Pons (tissue), 1 donor: ENCODE results near the gene NR3C2.
"Not testable (repeated sequence)": the region's sequence is repeated elsewhere in the genome, so short reads cannot be mapped to it uniquely, and the experiment has no call there.

Experiments
- DNase-seq: peaks from one replicate; pipeline ENCODE4 v3.0.0-alpha.2; 2016; ENCODE audit warnings: low spot score

Gene NR3C2

DNA sequence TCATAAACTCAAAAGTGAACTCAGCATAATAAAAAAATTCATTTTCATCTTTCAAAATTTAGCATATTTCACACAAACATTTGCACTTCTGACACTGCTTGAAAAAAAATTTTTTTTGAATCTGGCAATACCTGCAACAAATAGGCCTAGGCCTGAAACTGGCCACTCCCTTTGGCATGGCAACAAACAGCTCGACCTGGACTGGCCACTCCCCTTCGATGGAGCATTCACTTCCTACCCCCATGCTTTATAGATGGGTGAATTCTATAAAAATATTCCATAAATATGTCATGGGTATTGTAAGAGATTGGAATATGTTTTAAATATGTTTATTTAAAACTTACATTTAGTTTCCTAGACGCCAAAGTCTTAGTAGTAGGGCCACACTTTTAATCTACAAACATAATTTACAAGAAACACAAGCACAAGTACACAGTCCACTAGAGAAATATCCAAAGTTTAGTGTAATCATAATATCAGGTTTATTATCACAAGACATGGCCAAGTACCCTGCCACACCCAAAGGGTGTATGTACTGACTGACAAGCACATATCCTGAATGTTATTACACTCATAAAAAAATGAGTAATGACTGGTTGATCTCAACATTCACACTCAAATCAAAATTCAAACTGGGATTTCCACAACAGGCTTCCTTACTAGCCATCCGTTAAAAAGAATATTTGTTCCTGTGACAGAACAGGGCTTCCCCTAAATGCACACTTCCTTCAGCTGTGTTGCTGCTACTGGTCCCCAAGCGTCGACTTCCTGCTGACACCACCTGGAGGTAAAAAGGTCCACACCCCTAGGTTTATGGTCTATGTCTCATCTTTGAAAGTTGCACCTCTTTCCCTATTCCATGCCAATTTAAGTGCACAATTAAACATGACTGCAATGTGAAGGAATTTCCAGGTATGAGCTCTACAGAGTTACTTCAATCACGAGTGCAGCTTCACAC lies 271.5 kb downstream of the NR3C2 start:
- DNase-seq, result no peak

DNA sequence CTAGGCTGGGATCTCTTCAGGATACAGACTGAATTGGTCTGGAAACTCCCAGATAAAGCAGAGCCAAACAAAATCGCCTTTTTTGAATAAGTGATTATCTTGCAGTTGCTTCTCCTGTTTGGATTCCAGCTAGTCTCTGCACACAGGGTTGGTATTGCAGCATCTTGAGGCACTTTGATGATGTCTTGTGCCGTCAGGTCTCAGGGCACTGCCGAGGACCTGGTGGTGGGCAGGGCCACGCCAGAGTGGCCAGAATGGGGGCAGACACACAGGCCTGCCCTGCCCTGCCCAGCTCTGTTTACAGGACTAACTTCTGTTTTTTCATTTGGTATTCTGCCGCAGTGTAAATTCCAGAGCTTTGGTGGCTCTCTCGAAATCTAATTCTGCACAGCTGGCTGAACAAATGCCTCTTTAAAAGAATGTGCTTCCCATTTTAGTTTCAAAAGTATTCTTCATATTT lies 276.1 kb downstream of the NR3C2 start:
- DNase-seq, result no peak

DNA sequence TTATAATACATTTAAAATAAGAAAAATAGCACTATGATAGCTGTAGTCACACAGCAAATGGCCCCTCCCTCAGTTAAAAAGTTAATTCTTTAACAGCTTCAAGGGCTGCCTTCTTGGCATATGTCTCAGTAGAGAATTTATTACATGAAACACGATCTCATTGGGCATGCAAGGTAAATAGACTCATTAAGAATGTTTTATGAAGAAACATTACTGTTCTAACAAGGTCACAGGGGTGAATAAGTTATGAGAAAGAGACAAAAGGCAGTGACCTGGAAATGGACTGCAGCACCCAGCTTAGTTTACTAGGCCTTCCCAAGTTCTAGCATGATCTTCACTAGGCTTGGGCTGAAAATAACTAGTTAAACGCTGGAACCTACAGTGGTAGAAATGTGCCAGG lies 277.7 kb downstream of the NR3C2 start:
- DNase-seq, result no peak

DNA sequence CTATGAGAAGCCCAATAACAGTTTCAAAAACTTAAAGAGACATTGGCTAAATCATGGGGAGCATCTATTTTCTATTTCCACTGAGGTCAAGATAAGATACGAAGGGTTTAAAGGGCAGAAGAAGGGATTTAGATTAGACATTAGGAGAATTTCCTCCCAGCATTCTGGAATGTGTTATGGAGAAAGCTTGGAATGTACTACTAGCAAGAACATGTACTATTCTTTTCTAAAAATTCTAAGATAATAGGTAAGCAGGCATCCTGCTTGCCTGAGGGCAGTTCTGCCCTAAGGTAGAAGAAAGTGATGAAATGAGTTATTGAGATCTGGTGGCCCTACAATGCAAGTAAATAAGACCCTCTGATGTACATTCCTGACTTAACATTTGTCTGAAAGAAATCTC lies 279.2 kb downstream of the NR3C2 start:
- DNase-seq, result no peak

DNA sequence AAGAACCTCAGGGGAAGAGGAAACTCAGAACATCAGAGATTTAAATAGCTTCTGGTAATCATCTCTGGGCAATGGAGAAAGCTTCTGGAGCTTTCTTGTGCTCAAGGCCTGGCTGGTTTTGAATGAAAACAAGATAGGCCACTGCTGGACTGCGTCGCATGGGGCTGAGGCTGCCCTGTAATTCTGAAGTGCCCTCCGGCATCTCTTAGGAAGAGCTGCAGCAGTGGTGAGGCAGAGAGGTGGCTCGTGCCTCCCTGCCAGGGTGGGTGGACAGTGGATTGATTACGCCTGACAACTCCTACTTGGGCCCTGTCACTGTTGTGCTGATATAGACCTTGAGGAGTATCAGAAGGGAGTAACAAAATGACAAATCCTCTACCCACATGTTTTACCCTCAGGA lies 279.7 kb downstream of the NR3C2 start:
- no peak for DNase-seq

DNA sequence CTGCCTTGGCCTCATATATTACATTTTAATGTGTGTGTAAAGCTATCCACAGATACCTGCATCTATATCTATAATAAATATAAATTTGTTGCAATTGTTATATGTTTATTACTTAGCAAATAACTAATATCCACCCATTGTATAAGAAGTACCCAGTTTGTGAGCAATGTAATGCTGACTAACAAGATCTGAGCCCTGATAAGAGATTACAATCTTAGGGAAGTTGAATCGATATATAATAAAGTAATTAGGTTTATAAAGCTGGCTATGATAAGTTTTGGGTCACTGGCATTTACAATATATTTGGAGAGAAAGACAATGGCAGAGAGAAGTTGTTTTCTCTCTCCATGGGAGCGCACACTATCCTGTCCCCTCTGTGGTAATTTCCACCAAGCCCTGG lies 280.6 kb downstream of the NR3C2 start:
- no peak for DNase-seq

DNA sequence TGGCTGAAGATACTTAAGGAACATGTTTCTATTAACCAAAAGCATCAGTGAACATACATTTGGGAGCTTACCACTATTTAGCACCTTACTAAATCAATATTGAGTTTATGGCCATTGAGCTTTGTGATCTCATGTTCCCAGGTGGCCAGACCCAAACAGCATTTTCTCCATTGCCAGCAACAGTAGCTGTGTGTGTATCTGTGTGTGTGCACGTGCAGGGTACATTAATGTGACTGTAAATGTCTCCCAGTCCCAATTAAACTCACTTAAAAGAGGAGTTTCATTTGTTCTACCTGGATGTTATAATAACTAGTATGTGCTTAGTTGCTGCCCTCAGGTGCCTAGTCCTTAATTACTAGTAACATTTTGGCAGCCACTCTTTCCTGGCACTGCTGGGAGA lies 282.4 kb downstream of the NR3C2 start:
- no peak for DNase-seq

DNA sequence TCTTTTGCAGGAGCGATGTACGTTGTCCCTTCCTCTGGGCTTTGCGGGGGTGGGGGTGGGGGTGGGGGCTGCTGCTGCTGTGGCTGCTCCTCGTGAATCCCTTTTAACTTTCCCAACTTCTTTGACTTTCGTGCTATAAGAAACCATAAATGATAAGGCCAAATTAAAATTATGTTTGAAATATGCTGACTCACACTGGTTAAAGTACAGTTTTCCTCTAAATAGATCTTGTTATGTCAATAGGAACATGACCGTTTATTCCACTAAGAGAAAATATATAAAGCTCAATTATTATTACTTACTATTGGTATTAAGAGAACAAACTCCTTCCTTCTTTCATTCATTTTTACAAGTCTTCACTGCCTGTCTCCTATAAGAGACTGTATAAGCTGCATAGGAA lies 287.4 kb downstream of the NR3C2 start:
- no peak for DNase-seq

DNA sequence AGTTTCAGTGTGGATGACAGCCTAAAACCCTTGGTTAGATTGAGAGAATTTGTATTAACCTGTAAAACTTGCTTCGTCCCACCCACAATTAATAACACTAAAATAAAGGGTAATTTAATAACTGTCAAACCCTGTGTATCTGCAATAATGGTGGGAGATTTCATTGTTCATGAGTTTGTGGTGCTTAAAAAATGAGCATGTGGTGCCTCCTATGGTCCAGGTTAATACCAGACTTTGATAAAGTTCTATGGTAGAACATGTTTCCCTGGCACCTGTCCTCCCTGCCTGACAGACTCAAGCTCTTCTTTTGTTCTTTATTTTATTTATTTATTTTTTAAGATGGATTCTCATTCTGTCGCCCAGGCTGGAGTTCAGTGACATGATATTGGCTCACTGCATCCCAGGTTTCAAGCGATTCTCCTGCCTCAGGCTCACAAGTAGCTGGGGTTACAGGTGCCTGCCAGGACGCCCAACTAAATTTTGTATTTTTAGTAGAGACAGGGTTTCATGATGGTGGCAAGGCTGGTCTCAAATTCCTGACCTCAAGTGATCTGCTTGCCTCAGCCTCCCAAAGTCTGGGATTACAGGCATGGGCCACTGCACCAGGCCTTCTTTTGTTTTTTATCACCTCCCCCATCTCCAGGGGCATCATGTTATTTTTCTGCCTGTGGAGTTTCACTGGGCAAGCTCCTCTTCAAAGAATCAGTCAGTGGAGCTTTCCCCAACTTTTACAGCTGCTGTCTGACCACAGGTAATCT lies 289.2 kb downstream of the NR3C2 start:
- no peak for DNase-seq

DNA sequence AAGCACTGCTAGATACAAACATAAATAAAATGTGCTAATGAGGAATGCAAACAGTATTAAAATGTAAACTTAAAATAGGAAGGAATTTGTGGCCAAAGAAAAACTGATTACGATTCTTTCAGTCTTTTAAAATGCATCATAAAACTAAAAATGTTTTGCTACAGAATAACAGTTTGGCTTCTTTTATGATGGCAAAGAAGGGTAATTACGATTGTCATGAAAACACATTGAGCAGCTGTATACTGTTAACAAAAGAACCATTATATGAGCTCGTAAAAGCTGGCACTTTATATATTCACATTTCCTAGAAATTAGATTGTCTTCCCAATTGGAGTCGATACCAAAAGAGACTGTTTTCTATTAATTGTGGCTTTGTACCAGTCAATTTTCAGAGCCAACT lies 290.4 kb downstream of the NR3C2 start:
- DNase-seq, result no peak

DNA sequence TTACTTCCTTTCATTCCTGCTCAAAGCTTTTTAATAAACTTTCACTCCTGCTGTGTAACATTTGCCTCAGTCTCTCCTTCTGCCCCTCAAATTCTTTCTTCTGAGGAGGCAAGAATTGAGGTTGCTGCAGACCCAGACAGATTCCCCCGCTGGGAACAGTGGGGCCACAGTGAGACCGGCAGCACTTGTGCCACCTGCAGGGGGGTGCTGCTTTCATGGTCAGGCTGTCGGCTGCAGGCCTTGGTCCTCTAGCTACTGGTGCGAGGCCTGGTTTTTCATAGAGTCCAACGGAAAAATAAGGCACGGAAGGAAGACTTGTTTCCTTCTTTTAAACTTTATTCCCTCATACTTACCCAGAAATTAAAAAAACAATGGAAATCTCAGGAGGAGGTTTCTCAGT lies 296.7 kb downstream of the NR3C2 start:
- no peak for DNase-seq

DNA sequence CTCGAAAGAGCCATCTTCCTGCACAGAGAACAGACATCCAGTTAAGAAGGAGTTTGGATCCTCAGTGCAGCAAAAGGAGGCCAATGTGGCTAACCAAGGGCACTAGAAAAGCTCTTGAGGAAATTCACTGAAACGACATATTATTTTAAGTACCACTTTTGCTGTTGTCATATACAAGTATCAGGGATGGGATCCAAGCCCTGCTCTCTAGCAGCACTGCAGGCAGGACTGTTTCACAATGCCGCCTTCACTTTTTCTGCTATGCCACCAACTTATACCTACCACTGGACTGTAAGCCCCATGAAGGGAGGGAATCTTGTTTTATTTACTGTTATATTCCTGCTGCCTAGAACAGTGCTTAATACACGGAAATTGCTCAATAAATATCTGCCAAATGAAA lies 299.0 kb downstream of the NR3C2 start:
- no peak for DNase-seq

DNA sequence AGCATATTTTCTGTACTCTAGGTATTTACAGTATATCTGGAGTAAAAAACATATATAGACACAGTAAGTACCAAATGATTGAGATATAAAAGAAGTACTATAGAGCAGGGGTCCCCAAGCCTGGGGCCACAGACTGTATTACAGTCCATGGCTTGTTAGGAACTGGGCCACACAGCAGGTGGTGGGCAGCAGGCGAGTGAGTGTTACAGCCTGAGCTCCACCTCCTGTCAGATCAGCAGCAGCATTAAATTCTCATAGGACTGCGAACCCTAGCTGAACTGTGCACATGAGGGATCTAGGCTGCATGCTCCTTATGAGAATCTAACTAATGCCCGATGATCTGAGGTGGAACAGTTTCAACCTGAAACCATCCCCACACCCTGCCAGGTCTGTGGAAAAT lies 300.7 kb downstream of the NR3C2 start:
- DNase-seq, result no peak

DNA sequence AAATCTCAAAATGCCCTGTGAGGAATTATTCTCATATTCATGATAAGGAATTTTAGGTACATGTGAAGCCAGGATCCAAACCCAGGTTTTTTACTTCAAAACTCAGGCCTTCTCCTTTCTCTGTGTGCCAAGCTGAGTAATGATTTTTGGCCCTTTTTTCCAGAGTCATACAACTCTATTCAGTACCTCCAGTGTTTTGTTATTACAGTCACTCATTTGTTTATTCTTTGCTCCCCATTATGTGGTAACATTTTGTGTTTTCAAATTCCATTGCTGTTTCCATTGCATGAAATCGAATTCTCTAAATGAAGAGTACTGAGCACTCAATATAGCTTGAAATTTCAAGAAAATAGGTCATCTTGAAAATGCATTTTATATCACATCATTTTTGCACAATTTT lies 315.4 kb downstream of the NR3C2 start:
- no peak for DNase-seq

DNA sequence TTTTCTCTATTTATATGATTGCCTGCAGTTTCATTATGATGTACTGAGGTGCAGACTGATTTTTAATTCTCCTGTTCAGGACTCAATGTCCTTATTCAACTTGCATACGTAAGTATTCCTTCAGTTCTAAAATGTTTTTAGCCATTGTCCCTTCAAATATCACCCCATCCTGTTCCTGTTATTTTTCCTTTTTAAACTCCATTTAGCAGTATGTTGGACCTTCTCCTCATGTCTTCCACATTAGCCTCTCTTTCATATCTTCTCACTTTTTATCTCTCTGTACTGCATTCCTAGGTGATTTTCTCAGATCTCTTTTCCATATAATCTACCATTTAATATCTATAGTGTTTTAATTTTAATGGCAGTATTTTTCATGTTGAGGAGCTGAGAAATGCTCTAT lies 317.7 kb downstream of the NR3C2 start:
- DNase-seq, result no peak

DNA sequence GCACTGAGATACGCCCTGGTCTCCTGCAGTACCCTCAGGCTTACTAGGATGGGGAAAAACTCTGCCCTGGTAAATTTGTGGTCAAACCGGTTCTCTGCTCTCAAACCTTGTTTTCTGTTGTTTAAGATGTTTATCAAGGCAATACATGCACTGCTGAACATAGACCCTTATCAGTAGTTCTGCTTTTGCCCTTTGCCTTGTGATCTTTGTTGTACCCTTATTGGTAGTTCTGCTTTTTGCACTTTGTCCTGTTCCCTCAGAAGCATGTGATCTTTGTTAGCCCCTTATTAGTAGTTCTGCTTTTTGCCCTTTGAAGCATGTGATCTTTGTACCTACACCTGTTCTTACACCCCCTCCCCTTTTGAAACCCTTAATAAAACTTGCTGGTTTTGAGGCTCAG lies 319.1 kb downstream of the NR3C2 start:
- DNase-seq, result not testable (repeated sequence)

DNA sequence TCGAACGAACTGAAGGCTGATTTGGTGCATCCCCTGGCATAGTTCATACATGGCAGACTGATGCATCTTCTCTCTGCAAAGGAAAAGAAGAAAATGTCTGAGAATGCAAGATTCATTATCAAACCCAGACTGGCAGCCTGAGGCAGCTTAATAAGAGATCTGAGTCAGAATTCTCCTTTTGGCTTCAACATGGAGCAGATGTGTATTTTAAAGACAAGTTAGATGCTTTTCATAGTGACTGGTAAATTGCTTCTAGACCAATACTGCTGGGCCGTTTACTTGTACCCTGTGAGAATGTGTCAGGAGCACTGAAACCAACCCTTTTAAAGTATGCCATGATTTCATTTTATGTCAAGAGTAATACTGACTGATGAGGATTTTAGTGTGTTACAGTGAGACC lies 322.0 kb downstream of the NR3C2 start:
- DNase-seq, result no peak

DNA sequence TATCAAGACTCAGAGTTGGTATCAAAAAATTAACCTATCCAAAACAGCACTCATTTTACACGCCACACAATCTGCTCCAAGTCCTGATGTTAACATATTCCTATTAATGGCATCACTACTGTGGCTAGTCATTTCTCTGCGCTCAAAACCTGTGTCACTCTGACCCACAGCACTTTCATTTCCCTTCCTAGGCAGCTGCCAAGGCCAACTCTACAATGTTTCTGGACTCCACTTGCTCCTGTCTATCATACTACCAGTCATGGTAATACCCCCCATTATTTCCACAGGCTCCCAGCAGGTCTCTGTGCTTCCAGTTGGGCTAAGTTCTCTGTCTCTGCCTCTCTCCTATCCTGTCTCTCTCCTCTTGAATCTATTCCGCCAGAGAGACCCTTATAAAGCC lies 323.6 kb downstream of the NR3C2 start:
- no peak for DNase-seq

DNA sequence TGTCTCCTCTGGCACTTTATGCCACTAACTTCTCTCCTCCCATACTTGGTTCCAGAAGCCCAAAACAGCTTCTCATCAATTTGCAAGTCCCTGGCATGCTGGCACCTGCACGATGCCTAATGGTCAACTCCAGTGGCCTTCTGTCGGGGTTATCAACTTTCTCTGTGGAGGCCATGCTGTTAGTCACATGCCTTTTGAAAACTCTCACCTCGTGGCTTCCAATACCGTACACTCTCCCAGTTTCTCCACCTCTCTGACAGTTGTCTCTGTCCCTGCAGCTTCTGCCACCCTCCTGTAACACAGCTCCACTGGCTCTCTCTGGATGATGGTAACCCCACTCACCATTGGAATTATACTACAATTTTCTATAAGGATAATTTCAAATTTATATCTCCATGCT lies 324.0 kb downstream of the NR3C2 start:
- no peak for DNase-seq

DNA sequence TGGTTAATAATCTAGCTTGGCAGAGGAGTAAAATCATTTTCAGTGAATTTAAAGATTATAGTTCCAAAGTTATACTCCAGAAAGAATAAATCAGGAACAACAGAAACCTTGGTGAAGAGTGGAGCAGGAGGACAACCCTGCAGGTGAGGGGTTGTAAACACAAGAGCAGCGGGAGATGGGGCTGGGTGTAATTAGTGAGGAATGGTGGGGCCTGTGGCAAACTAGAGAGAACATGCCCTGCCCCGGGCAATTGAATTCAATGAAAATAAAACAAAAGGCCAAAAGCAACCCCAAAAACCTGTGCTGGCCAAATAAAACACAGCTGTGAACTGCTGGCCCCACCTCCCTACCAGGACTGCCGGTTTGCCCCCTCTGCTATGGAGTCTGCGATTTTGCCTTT lies 325.2 kb downstream of the NR3C2 start:
- no peak for DNase-seq

DNA sequence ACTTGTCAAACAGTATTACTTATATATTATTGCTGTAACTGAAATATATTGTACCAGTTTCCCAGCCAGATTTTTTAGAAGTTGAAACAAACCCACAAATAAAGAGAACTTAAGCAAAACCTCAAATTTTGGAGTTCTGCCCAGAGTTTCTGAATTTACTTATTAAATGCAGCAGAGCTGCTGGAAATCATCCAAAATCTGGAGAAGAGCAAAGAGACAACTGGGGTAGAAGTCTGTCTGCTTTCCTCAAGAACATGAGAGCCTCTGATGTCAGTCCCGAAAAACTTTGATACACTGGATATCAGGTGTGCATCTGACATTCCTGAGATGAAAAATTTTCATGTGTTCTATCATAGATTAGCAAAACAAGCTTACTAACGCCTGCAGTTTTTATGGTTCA lies 325.9 kb downstream of the NR3C2 start:
- DNase-seq, result peak; percentile 45

DNA sequence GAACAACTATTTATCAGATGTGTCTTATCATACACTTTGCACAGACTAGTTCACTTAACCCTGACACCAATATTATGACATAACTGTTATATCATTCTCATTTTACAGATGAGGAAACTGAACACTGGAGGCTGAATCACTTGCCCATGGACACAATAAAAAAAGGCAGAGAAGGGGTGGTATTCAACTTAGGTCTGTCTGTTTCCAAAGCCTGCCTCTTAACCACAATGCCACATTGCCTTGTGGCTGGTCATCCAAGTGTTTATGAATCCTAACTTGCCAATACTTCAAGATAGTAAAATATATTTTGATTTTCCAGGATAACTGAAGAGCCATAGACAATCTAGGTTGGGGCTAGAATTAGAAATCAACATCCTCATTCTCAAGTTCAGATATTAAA lies 327.8 kb downstream of the NR3C2 start:
- no peak for DNase-seq

DNA sequence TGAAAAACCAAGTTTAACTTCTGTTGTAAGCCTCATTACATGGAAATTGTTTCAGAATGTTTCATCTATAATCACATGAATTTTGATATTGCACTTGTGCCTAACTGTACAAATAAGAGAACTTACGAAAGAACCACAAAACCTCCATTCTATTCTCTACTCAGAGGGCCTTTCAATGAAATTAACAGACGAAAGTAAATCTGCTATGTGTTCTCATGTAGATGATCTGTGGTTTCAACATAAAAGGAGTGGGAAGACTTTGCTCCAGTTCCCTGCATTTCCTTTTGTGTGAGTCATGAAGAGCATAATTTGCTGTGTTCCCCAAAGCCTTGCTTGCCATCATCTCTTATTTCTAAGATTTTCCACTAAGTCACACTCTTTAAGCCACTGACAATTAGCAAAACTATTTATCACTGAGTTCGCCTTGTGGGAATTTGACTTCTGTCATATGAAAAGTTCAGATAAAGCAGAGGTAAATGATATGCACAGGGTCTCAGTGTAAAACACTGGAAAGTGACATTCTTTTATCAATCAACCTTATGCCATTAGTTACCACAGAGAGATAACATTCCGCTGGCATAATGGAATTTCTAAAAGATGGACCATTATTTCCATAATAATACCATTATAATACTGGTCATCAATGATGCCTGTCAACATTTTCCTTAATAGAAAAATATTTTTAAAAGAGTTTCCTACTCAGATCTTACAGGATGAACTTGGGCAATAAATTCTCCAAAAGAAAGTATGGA lies 329.8 kb downstream of the NR3C2 start:
- no peak for DNase-seq
